Loucy (cell line): ENCODE results near the gene MTMR12.

Source experiments
- EZH2phosphoT487 ChIP-seq: fragments of 200-600 bp; IDR thresholded peaks from 2 replicates; pipeline ENCODE4 v1.6.1; 2018; ENCODE audit warnings: antibody characterized with exemption, mild to moderate bottlenecking, moderate library complexity, borderline replicate concordance
- TF ChIP-seq, protein P1 (sequence below): fragments of 200-600 bp; sonication (generic); conservative IDR thresholded peaks from 2 replicates; pipeline ENCODE4 v1.5.1; 2014; ENCODE audit warnings: mild to moderate bottlenecking, antibody characterized with exemption, low read length

DNA sequence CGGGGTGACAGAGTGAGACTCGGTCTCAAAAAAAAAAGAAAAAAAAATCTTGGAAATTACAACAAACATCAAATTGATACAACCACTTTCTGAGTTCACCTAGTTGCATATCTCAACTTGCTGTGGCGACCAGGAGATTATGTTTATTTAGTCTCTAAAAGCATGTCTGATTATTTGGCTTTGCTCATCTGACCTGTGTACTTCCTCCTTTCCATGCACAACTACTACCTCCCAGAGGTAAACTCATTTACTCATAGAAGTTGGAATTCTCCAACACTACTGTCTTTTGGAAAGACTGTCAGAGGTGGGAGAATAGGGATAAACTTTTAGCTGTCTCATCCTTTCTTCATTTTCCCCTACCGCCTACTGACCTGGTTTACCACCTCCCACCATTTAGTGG, 42.6 kb downstream of the MTMR12 start:
- TF ChIP-seq, protein P1, sequence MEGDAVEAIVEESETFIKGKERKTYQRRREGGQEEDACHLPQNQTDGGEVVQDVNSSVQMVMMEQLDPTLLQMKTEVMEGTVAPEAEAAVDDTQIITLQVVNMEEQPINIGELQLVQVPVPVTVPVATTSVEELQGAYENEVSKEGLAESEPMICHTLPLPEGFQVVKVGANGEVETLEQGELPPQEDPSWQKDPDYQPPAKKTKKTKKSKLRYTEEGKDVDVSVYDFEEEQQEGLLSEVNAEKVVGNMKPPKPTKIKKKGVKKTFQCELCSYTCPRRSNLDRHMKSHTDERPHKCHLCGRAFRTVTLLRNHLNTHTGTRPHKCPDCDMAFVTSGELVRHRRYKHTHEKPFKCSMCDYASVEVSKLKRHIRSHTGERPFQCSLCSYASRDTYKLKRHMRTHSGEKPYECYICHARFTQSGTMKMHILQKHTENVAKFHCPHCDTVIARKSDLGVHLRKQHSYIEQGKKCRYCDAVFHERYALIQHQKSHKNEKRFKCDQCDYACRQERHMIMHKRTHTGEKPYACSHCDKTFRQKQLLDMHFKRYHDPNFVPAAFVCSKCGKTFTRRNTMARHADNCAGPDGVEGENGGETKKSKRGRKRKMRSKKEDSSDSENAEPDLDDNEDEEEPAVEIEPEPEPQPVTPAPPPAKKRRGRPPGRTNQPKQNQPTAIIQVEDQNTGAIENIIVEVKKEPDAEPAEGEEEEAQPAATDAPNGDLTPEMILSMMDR = no peak
- TF ChIP-seq EZH2phosphoT487 = no peak
